Fibroblast of mammary gland (primary cell): ENCODE measurements around the gene SFTA2.
"Not testable (repeated sequence)": the region's sequence is repeated elsewhere in the genome, so short reads cannot be mapped to it uniquely, and the experiment has no call there.

Experiments
- DNase-seq: peaks from one replicate; pipeline ENCODE4 v3.0.0-alpha.2; 2010; ENCODE audit warnings: low read depth
- H3K4me3 ChIP-seq: 2 replicates; pipeline ENCODE4 v1.5.1; 2011; ENCODE audit warnings: low read depth, mild to moderate bottlenecking, low read length, moderate library complexity; ENCODE audit not compliant: control insufficient read depth
- TF ChIP-seq, protein P1 (sequence below): conservative IDR thresholded peaks from 2 replicates; pipeline ENCODE4 v1.5.1; 2011; ENCODE audit warnings: low read depth, low read length, inconsistent platforms; ENCODE audit not compliant: control insufficient read depth, insufficient read depth

SFTA2 gene

GRCh38 chr6:30907758-30908591, 24.0 kb downstream of the SFTA2 start, which contains the start of gene GTF2H4:
GTF2H4 (plus strand) TSS chr6:30908207.
- TF ChIP-seq, protein P1, sequence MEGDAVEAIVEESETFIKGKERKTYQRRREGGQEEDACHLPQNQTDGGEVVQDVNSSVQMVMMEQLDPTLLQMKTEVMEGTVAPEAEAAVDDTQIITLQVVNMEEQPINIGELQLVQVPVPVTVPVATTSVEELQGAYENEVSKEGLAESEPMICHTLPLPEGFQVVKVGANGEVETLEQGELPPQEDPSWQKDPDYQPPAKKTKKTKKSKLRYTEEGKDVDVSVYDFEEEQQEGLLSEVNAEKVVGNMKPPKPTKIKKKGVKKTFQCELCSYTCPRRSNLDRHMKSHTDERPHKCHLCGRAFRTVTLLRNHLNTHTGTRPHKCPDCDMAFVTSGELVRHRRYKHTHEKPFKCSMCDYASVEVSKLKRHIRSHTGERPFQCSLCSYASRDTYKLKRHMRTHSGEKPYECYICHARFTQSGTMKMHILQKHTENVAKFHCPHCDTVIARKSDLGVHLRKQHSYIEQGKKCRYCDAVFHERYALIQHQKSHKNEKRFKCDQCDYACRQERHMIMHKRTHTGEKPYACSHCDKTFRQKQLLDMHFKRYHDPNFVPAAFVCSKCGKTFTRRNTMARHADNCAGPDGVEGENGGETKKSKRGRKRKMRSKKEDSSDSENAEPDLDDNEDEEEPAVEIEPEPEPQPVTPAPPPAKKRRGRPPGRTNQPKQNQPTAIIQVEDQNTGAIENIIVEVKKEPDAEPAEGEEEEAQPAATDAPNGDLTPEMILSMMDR, result no peak
- peak; percentile 99 for DNase-seq
- H3K4me3 ChIP-seq, result peak within 1 kb of the TSS; percentile 97

GRCh38 chr6:30907290-30907757, 24.6 kb downstream of the SFTA2 start:
- not testable (repeated sequence) for DNase-seq
- H3K4me3 ChIP-seq, result peak overlapping the region; percentile 97

DNA sequence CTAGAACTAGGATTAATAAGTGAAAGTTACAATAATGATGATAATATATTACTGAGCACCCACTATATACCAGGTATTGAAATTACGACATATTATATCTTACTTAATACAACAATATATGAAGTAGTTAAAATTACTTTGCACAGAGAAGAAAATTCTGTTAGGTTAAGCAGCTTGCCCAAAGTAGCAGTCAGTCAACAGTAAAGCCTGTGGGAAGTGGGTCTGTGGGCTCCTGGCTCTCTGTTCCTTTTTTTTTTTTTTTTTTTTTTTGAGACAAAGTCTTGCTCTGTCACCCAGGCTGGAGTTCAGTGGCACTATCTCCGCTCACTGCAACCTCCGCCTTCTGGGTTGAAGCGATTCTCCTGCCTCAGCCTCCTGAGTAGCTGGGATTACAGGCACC, 28.7 kb downstream of the SFTA2 start:
- DNase-seq, result no peak
- TF ChIP-seq, protein P1, result no peak
- H3K4me3 ChIP-seq, result no peak overlapping the region

GRCh38 chr6:30902709-30903108, 29.3 kb downstream of the SFTA2 start:
- no peak for DNase-seq
- H3K4me3 ChIP-seq, result no peak overlapping the region
- TF ChIP-seq, protein P1, result no peak

DNA sequence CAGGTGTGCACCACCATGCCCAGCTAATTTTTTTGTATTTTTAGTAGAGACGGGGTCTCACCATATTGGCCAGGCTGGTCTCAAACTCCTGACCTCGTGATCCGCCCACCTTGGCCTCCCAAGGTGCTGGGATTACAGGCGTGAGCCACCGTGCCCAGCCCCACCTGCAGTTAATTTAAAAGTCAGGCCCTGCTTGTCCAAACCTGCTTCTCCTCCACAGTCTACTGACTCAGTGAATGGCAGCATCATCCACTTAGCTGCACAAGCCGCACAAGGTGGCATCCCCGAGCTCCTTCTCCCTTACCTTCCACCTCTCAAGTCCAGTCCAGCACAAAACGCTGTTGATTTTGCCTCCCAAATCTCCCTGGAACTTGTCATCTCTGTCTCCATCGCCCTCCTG, 29.8 kb downstream of the SFTA2 start:
- DNase-seq, result not testable (repeated sequence)

GRCh38 chr6:30901436-30901835, 30.5 kb downstream of the SFTA2 start:
- TF ChIP-seq, protein P1, result no peak
- DNase-seq, result no peak
- H3K4me3 ChIP-seq, result no peak overlapping the region

More for the DNA sequence above, 29.8 kb downstream of the SFTA2 start:
- not testable (repeated sequence) for H3K4me3 ChIP-seq

GRCh38 chr6:30900863-30901417, 31.0 kb downstream of the SFTA2 start:
- TF ChIP-seq, protein P1, result no peak
- no peak for DNase-seq

More at GRCh38 chr6:30900863-30901417, 31.0 kb downstream of the SFTA2 start:
- H3K4me3 ChIP-seq, result no peak overlapping the region
